Cardiac muscle cell (in vitro differentiated cells and primary cell): ENCODE measurements around the gene GOLIM4. TPM values are rescaled to one million over a fixed set of nuclear protein-coding genes. Genes with fewer than 3 reads are reported as not detected.
"Not testable (repeated sequence)": the region's sequence is repeated elsewhere in the genome, so short reads cannot be mapped to it uniquely, and the experiment has no call there.

Experiments
- DNase-seq, 2 donors: peaks; one replicate each; pipeline versions ENCODE4 v3.0.0 to v3.0.0-alpha.2; 2010 to 2017; ENCODE audit warnings: low read depth in 1 of 2, low spot score in 1 of 2
- H3K27ac ChIP-seq: fragments of 200-600 bp; sonication (generic); 2 replicates; pipeline ENCODE4 v1.5.1; 2016
- H3K27me3 ChIP-seq: fragments of 200-600 bp; sonication (generic); 2 replicates; pipeline ENCODE4 v1.6.0; 2016; ENCODE audit warnings: control low read depth
- H3K36me3 ChIP-seq: fragments of 200-600 bp; sonication (generic); 2 replicates; pipeline ENCODE4 v1.5.1; 2016; ENCODE audit warnings: control low read depth
- H3K4me1 ChIP-seq: fragments of 200-600 bp; sonication (generic); 2 replicates; pipeline ENCODE4 v1.8.1; 2017; ENCODE audit warnings: low read depth, mild to moderate bottlenecking, mixed run types
- H3K4me3 ChIP-seq: fragments of 200-600 bp; sonication (generic); 2 replicates; pipeline ENCODE4 v1.5.1; 2016; ENCODE audit warnings: mild to moderate bottlenecking
- H3K9me3 ChIP-seq: fragments of 200-600 bp; sonication (generic); 2 replicates; pipeline ENCODE4 v1.5.1; 2017; ENCODE audit warnings: low read depth, mild to moderate bottlenecking, control low read depth
- polyA plus RNA-seq: library from polyadenylated mRNA; unstranded; fragments of >200 nt; fragmentation: Nextera tagmentation; extraction: Ambion mirVana; gene quantifications from 2 replicates; pipeline ENCODE4 v1.2.1, GENCODE V29; 2016
- total RNA-seq: library from RNA; depleted of rRNA; stranded (reverse); fragments of >200 nt; gene quantifications from 2 replicates; pipeline ENCODE4 v1.2.3, GENCODE V29; 2016
- TF ChIP-seq, protein P1 (sequence below): IDR thresholded peaks from 2 replicates; pipeline ENCODE4 v1.5.1; 2012; ENCODE audit warnings: low read depth, mild to moderate bottlenecking, low read length

Gene GOLIM4
- total and polyA plus RNA-seq, 2 experiments from 2014 or later: 61.9 to 210 TPM

DNA sequence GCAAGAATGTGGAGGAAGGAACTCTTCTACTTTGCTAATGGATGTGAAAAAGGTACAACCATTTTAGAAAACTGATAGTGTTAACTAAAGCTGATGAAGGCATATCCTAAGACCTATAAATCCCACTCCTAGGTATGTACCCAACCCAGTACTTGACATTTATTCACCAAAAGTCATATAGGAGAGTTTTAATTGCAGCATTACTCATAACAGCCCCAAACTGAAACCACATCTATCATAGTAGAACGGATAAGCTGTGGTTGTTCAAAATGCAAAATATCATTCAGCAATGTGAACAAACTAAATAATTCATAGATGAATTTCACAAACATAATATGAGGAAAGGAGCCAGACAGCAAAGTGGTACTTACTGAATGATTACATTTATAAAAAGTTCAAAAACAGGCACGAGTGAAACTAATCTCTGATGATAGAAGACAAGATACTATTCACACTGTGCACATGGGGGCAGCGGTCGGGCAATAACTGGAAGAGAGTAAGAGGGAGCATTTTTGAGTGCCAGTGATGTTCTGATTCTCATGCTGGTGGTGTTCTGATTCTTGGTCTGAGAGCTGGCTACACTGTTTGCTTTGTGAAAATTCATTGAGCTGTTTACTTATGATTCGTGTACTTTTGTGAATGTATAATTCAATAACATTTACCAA is 34.3 kb downstream of the GOLIM4 start:
- H3K27me3 ChIP-seq: no peaks in the 10 kb centered on the region
- peaks cover 15% of the 10 kb centered on the region for H3K4me1 ChIP-seq
- H3K4me3 ChIP-seq: no peak overlapping the region
- H3K27ac ChIP-seq: no peak overlapping the region
- no peak for DNase-seq
- TF ChIP-seq, protein P1, sequence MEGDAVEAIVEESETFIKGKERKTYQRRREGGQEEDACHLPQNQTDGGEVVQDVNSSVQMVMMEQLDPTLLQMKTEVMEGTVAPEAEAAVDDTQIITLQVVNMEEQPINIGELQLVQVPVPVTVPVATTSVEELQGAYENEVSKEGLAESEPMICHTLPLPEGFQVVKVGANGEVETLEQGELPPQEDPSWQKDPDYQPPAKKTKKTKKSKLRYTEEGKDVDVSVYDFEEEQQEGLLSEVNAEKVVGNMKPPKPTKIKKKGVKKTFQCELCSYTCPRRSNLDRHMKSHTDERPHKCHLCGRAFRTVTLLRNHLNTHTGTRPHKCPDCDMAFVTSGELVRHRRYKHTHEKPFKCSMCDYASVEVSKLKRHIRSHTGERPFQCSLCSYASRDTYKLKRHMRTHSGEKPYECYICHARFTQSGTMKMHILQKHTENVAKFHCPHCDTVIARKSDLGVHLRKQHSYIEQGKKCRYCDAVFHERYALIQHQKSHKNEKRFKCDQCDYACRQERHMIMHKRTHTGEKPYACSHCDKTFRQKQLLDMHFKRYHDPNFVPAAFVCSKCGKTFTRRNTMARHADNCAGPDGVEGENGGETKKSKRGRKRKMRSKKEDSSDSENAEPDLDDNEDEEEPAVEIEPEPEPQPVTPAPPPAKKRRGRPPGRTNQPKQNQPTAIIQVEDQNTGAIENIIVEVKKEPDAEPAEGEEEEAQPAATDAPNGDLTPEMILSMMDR: no peak
- H3K9me3 ChIP-seq: no peaks in the 10 kb centered on the region
- H3K36me3 ChIP-seq: no peaks in the 10 kb centered on the region

DNA sequence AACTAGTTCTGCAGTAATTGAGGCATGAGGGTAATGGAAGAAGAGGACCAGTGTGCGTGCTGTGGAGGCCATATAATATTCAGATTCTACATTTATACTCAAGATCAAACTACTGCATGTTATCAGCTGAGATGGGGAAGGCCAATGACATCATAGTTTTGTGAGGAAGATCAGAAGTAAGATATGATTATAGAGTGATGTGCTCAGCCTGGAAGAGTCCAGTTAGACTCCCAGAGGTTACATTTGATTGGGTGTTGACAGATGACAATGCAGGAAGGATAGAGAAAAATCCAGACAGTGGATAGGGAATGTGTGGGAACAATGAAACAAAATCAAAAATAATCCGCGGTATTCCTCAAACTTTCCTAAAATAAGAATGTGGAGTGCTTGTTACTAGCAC is 35.4 kb downstream of the GOLIM4 start:
- Histone ChIP-seq H3K36me3 (no peaks in the 10 kb centered on the region), H3K4me3 (no peak overlapping the region), H3K27ac (no peak overlapping the region), H3K27me3 (no peaks in the 10 kb centered on the region), H3K4me1 (peaks cover 11% of the 10 kb centered on the region), H3K9me3 (no peaks in the 10 kb centered on the region)
- TF ChIP-seq, protein P1: no peak
- DNase-seq: no peak

DNA sequence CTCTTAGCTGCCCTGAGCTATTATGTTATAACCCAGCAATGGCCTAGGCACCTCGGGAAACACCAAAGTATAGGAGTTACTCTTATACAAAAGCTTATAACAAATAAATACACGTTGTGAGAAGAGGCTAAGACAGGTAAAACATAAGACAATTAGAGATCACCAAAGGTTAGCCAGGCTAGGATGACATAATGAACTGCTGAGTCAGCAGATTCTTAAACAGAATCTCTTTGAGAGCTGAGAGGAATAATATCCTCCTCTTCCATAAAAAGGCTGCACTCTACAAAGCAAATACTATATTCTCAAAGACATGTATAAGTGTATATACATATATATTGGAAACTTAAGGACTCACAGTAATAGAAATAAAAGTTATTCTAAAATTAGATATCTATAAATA is 37.2 kb downstream of the GOLIM4 start:
- Histone ChIP-seq H3K9me3 (no peaks in the 10 kb centered on the region), H3K27ac (no peak overlapping the region), H3K4me3 (no peak overlapping the region), H3K36me3 (no peaks in the 10 kb centered on the region), H3K27me3 (no peaks in the 10 kb centered on the region), H3K4me1 (peaks cover 11% of the 10 kb centered on the region)
- TF ChIP-seq, protein P1: no peak
- no peak for DNase-seq

- not testable (repeated sequence) for DNase-seq, H3K9me3 ChIP-seq
Measured at GRCh38 chr3:168056398-168057230, 39.1 kb downstream of the GOLIM4 start.

GRCh38 chr3:168054447-168054846 is 41.3 kb downstream of the GOLIM4 start:
- no peak for DNase-seq
- H3K4me1 ChIP-seq: peaks cover 27% of the 10 kb centered on the region
- no peaks in the 10 kb centered on the region for H3K27me3 ChIP-seq
- H3K27ac ChIP-seq: peak overlapping the region; percentile 42
- TF ChIP-seq, protein P1: no peak
- H3K4me3 ChIP-seq: no peak overlapping the region
- H3K9me3 ChIP-seq: no peaks in the 10 kb centered on the region
- H3K36me3 ChIP-seq: no peaks in the 10 kb centered on the region

More at GRCh38 chr3:168056398-168057230, 39.1 kb downstream of the GOLIM4 start:
- peaks cover 19% of the 10 kb centered on the region for H3K4me1 ChIP-seq
- H3K27me3 ChIP-seq, H3K27ac ChIP-seq, H3K4me3 ChIP-seq, H3K36me3 ChIP-seq: not testable (repeated sequence)

DNA sequence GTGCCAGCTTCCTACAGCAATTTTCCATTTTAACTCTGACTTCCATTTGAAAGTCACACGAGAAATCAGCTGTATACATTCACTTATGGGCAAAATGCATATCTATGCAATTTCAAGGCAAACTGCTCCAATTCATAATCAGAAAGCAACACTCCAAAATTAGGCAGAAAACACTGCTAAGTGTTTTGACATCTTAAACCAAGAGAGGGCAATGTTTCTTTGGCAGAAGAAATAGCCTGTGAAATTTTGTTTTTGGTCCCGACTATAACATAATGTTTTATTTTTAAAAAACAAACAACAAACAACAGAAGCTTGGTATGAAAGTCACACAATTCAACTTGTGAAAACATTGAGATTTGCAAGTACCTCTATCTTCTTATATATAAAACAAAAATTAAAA is 42.6 kb downstream of the GOLIM4 start:
- Histone ChIP-seq H3K27me3 (no peaks in the 10 kb centered on the region), H3K4me1 (peaks cover 39% of the 10 kb centered on the region), H3K36me3 (no peaks in the 10 kb centered on the region), H3K27ac (peak overlapping the region; percentile 90), H3K4me3 (no peak overlapping the region), H3K9me3 (no peaks in the 10 kb centered on the region)
- DNase-seq: no peak
- TF ChIP-seq, protein P1: peak; percentile 29
